GM18909 (cell line): ENCODE data around the gene TRIM4.
"Not testable (repeated sequence)": the region's sequence is repeated elsewhere in the genome, so short reads cannot be mapped to it uniquely, and the experiment has no call there.

Experiments
- ATAC-seq: cut with Tn5 transposase; IDR thresholded peaks from one replicate; pipeline ENCODE4 v1.9.1; 2021; ENCODE audit warnings: mild to moderate bottlenecking; ENCODE audit not compliant: unreplicated experiment, poor library complexity

The TRIM4 gene, protein sequence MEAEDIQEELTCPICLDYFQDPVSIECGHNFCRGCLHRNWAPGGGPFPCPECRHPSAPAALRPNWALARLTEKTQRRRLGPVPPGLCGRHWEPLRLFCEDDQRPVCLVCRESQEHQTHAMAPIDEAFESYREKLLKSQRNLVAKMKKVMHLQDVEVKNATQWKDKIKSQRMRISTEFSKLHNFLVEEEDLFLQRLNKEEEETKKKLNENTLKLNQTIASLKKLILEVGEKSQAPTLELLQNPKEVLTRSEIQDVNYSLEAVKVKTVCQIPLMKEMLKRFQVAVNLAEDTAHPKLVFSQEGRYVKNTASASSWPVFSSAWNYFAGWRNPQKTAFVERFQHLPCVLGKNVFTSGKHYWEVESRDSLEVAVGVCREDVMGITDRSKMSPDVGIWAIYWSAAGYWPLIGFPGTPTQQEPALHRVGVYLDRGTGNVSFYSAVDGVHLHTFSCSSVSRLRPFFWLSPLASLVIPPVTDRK

GRCh38 chr7:99918959-99919813 lies at the start of gene TRIM4:
Gene TRIM4, minus strand, starts transcription at chr7:99919530. Its CDS starts 129 bp downstream, at chr7:99919401.
- peak; percentile 97 for ATAC-seq

DNA sequence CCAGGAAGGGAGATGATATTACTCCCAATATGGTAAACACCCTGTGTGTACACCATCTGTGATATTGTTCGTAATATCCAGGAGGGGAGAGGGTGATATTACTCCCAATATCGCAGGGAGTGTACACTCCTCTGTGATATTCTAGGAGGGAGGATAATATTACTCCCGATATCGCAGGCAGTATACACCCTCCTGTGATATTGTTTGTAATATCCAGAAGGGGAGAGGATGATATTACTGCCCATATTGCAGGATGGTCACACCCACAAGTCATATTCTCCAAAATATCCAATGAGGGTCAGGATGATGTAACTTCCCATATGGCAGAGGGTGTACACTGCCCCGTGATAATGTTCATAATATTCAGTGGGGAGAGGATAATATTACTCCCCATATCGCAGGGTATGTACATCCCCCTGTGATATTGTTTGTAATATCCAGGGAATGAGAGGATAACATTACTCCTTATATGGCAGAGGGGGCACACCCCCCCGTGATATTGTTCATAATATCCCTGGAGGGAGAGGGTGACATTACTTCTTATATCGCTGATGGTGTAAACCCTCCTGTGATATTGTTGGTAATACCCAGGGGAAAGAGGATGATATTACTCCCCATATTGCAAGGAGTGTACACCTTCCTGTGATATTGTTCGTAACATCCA lies 39.4 kb upstream of the TRIM4 start:
- no peak for ATAC-seq

GRCh38 chr7:99955247-99955646 lies 35.9 kb upstream of the TRIM4 start:
- no peak for ATAC-seq

GRCh38 chr7:99954643-99955042 lies 35.3 kb upstream of the TRIM4 start:
- ATAC-seq: not testable (repeated sequence)

GRCh38 chr7:99953649-99954048 lies 34.3 kb upstream of the TRIM4 start:
- no peak for ATAC-seq

GRCh38 chr7:99952649-99953048 lies 33.3 kb upstream of the TRIM4 start:
- ATAC-seq: not testable (repeated sequence)

- ATAC-seq: not testable (repeated sequence)
Measured at GRCh38 chr7:99950819-99951218, 31.5 kb upstream of the TRIM4 start.

- no peak for ATAC-seq
Measured at GRCh38 chr7:99949645-99950228, 30.4 kb upstream of the TRIM4 start.

DNA sequence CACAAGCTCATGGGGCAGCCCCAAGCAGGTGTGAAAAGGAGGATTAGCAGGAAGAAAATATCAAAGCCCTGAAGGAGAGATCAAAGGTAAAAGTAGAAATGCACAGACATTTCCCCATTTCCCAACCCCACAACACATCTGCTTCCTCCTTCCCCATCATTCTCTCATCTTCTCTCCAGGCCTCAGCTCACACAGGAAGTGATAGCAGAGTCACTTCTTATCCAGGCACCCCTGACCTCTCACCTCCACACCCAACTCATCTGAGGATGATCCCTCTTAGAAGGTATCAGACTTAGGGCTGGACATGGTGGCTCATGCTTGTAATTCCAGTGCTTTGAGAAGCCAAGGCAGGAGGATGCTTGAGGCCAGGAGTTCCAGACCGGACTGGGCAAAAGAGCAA lies 28.3 kb upstream of the TRIM4 start:
- no peak for ATAC-seq

DNA sequence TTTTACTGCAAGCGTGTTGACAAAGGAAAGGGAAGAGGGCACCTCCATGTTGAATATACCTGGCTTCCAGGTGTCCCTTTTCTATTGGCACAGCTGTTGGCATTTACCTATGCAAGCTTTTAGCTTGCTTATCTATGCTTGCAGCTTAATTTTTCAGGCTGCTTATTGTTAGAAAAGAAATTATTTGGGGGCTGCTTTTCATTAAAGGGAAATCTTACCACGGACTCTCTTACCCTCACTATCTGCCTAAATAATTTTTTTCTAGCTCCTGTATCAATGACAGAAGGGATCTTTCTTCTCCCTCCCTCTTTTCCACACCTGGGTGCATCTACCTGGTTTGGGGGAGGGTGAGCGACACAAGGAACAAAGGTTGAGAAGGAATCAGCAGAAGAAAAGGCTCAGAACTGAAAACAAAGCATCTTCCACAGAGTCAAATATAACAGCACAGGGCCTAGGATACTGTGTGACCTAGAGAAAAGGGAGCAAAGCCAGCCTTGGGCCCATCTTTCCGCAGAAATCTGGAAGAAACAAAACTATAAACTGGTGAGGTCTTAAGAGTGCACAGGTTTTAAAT lies 25.3 kb upstream of the TRIM4 start:
- no peak for ATAC-seq

GRCh38 chr7:99943641-99944496 lies 24.5 kb upstream of the TRIM4 start:
- ATAC-seq: no peak

DNA sequence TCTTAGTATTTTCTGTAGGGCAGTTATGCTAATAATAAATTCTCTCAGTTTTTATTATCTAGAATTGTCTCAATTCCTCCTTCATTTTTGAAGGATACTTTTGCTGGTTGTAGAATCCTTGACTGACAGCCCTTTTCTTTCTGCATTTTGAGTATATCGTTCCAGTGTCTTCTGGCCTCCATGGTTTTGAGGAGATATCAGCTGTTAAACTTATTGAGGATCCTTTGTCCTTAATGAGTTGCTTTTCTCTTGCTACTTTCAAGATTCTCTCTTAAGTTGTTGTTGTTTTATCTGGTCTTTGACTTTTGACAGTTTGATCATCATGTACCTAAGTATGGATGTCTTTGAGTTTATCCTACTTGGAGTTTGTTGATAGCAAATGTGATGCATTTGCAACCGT lies 19.0 kb upstream of the TRIM4 start:
- ATAC-seq: no peak

GRCh38 chr7:99935009-99935408 lies 15.7 kb upstream of the TRIM4 start:
- ATAC-seq: not testable (repeated sequence)

- no peak for ATAC-seq
Measured at GRCh38 chr7:99930376-99930775, 11.0 kb upstream of the TRIM4 start.

DNA sequence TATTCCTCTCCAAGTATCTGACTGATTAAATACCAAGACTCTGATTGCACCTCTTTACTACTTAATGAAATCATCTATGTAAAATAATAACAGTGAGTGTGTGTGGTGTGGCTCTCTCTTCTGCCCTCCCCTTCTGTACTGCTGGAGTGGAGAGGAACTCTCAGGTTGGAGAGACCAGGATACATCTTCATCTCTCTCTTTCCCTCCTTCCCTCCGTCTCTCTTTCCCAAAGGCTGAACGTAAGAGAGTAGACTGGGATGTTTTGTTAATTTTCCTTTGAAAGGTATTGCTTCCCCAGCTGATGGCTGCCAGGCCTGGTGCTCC lies 10.4 kb upstream of the TRIM4 start:
- ATAC-seq: no peak

- no peak for ATAC-seq
Measured at GRCh38 chr7:99928994-99929729, 9.8 kb upstream of the TRIM4 start, which contains the start of gene GJC3. Gene GJC3, minus strand, starts transcription at chr7:99929620. Its CDS starts 0 bp downstream, at chr7:99929620.

- no peak for ATAC-seq
Measured at GRCh38 chr7:99928188-99928587, 8.9 kb upstream of the TRIM4 start.

- no peak for ATAC-seq
Measured at GRCh38 chr7:99927536-99927935, 8.2 kb upstream of the TRIM4 start.
